HUES64 (cell line): Measurements from ENCODE around the gene TM9SF4.

ENCODE experiments used
- H3K27ac ChIP-seq: 2 replicates; pipeline ENCODE4 v1.7.0; 2013; ENCODE audit warnings: low read depth, low read length, inconsistent platforms
- H3K27me3 ChIP-seq: 2 replicates; pipeline ENCODE4 v1.6.1; 2013; ENCODE audit warnings: mild to moderate bottlenecking, low read length; ENCODE audit not compliant: insufficient read depth
- H3K36me3 ChIP-seq: 2 replicates; pipeline ENCODE4 v1.6.1; 2013; ENCODE audit warnings: mild to moderate bottlenecking, low read length; ENCODE audit not compliant: insufficient read depth
- H3K4me1 ChIP-seq: 2 replicates; pipeline ENCODE4 v1.6.1; 2013; ENCODE audit warnings: mild to moderate bottlenecking, low read length, moderate library complexity; ENCODE audit not compliant: insufficient read depth
- H3K4me3 ChIP-seq: 2 replicates; pipeline ENCODE4 v1.5.1; 2013; ENCODE audit warnings: mild to moderate bottlenecking, low read length, moderate library complexity
- H3K9ac ChIP-seq: 2 replicates; pipeline ENCODE4 v1.6.1; 2013; ENCODE audit warnings: mild to moderate bottlenecking, low read depth, low read length
- H3K9me3 ChIP-seq: 2 replicates; pipeline ENCODE4 v1.6.1; 2013; ENCODE audit warnings: low read depth, low read length; ENCODE audit not compliant: insufficient read depth
- WGBS: fragments of 150-250, 120-280 bp; methylation state at CpG from one replicate; pipeline ENCODE4 v1.1.7; 2013; ENCODE audit warnings: missing lambda C conversion rate; 5-methylcytosine and 5-hydroxymethylcytosine counted together

Gene TM9SF4

GRCh38 chr20:32091888-32092346 lies 17.6 kb upstream of the TM9SF4 start:
- Histone ChIP-seq H3K27ac (no peak overlapping the region), H3K4me3 (no peak overlapping the region), H3K4me1 (peaks cover 27% of the 10 kb centered on the region), H3K36me3 (no peaks in the 10 kb centered on the region), H3K9ac (no peak overlapping the region), H3K27me3 (no peaks in the 10 kb centered on the region), H3K9me3 (no peaks in the 10 kb centered on the region)
- 10% methylated on average over 7 of the region's 7 CpGs for WGBS

GRCh38 chr20:32098786-32099185 lies 10.7 kb upstream of the TM9SF4 start:
- no peaks in the 10 kb centered on the region for H3K36me3 ChIP-seq
- H3K27me3 ChIP-seq: peaks cover 9% of the 10 kb centered on the region
- H3K9ac ChIP-seq: no peak overlapping the region
- 82% methylated on average over 6 of the region's 6 CpGs for WGBS
- H3K4me3 ChIP-seq: no peak overlapping the region
- no peaks in the 10 kb centered on the region for H3K4me1 ChIP-seq
- H3K9me3 ChIP-seq: no peaks in the 10 kb centered on the region
- no peak overlapping the region for H3K27ac ChIP-seq

- Histone ChIP-seq H3K9ac (peak overlapping the region; percentile 96; the same call in 1 of the 2 replicates), H3K4me3 (peak overlapping the region; percentile 71), H3K27me3 (no peaks in the 10 kb centered on the region), H3K27ac (no peak overlapping the region), H3K4me1 (peaks cover 9% of the 10 kb centered on the region), H3K36me3 (peaks cover 6% of the 10 kb centered on the region; the same call in 1 of the 2 replicates), H3K9me3 (no peaks in the 10 kb centered on the region)
- WGBS: 73% methylated on average over 4 of the region's 5 CpGs
Observed at GRCh38 chr20:32108814-32109391, 611 bp upstream of the TM9SF4 start.

- H3K4me1 ChIP-seq: peaks cover 9% of the 10 kb centered on the region
- H3K27me3 ChIP-seq: no peaks in the 10 kb centered on the region
- peaks cover 8% of the 10 kb centered on the region; the same call in 1 of the 2 replicates for H3K36me3 ChIP-seq
- H3K27ac ChIP-seq: peak overlapping the region; percentile 92
- WGBS: 9% methylated on average over 7 of the region's 8 CpGs
- peak overlapping the region; percentile 96 for H3K9ac ChIP-seq
- H3K9me3 ChIP-seq: no peaks in the 10 kb centered on the region
- H3K4me3 ChIP-seq: peak overlapping the region; percentile 71
Observed at GRCh38 chr20:32110173-32110704, 725 bp downstream of the TM9SF4 start.

- no peaks in the 10 kb centered on the region for H3K9me3 ChIP-seq
- no peak overlapping the region for H3K27ac ChIP-seq
- H3K27me3 ChIP-seq: no peaks in the 10 kb centered on the region
- peaks cover 10% of the 10 kb centered on the region; the same call in 1 of the 2 replicates for H3K36me3 ChIP-seq
- 91% methylated on average over 3 of the region's 3 CpGs for WGBS
- peak overlapping the region; percentile 96; the same call in 1 of the 2 replicates for H3K9ac ChIP-seq
- peaks cover 9% of the 10 kb centered on the region for H3K4me1 ChIP-seq
- peak overlapping the region; percentile 71 for H3K4me3 ChIP-seq
Observed at GRCh38 chr20:32110727-32111126, 1.2 kb downstream of the TM9SF4 start.

- H3K36me3 ChIP-seq: peaks cover 10% of the 10 kb centered on the region; the same call in 1 of the 2 replicates
- H3K4me1 ChIP-seq: peaks cover 14% of the 10 kb centered on the region
- no peak overlapping the region for H3K27ac ChIP-seq
- H3K9ac ChIP-seq: no peak overlapping the region
- no peaks in the 10 kb centered on the region for H3K27me3 ChIP-seq
- 89% methylated on average over 2 of the region's 3 CpGs for WGBS
- H3K9me3 ChIP-seq: no peaks in the 10 kb centered on the region
- peak overlapping the region; percentile 71; the same call in 1 of the 2 replicates for H3K4me3 ChIP-seq
Observed at GRCh38 chr20:32111156-32111686, 1.7 kb downstream of the TM9SF4 start.

- Histone ChIP-seq H3K27ac (no peak overlapping the region), H3K9ac (no peak overlapping the region), H3K36me3 (peaks cover 10% of the 10 kb centered on the region; the same call in 1 of the 2 replicates), H3K4me3 (no peak overlapping the region), H3K9me3 (no peaks in the 10 kb centered on the region), H3K27me3 (no peaks in the 10 kb centered on the region), H3K4me1 (peaks cover 19% of the 10 kb centered on the region)
- 96% methylated on average over 3 of the region's 3 CpGs for WGBS
Observed at GRCh38 chr20:32111753-32112152, 2.2 kb downstream of the TM9SF4 start.

GRCh38 chr20:32112841-32113240 lies 3.3 kb downstream of the TM9SF4 start:
- Histone ChIP-seq H3K9ac (no peak overlapping the region), H3K27ac (no peak overlapping the region), H3K4me3 (no peak overlapping the region), H3K36me3 (peaks cover 10% of the 10 kb centered on the region; the same call in 1 of the 2 replicates), H3K4me1 (peaks cover 23% of the 10 kb centered on the region), H3K9me3 (no peaks in the 10 kb centered on the region), H3K27me3 (no peaks in the 10 kb centered on the region)
- WGBS: 90% methylated on average over 5 of the region's 5 CpGs

GRCh38 chr20:32113591-32114260 lies 4.2 kb downstream of the TM9SF4 start:
- 100% methylated on average over 2 of the region's 2 CpGs for WGBS
- Histone ChIP-seq H3K27me3 (no peaks in the 10 kb centered on the region), H3K9ac (no peak overlapping the region), H3K36me3 (peaks cover 10% of the 10 kb centered on the region; the same call in 1 of the 2 replicates), H3K4me1 (peaks cover 23% of the 10 kb centered on the region), H3K9me3 (no peaks in the 10 kb centered on the region), H3K4me3 (no peak overlapping the region), H3K27ac (no peak overlapping the region)

GRCh38 chr20:32114305-32114960 lies 4.9 kb downstream of the TM9SF4 start:
- Histone ChIP-seq H3K9ac (no peak overlapping the region), H3K4me3 (no peak overlapping the region), H3K27ac (no peak overlapping the region), H3K36me3 (peaks cover 10% of the 10 kb centered on the region; the same call in 1 of the 2 replicates), H3K9me3 (no peaks in the 10 kb centered on the region), H3K4me1 (peaks cover 23% of the 10 kb centered on the region), H3K27me3 (no peaks in the 10 kb centered on the region)
- 94% methylated on average over 8 of the region's 8 CpGs for WGBS
